Kasumi-1 (cell line): ENCODE measurements around the gene SPX.

Source experiments
- DNase-seq, 2 experiments: peaks; one replicate each; lab custom pipeline; 2025; lab: John Stamatoyannopoulos, UW

Gene SPX

GRCh38 chr12:21580748-21581516, 54.8 kb downstream of the SPX start:
- no peak for DNase-seq
